DND-41 (cell line): ENCODE results near the gene EHMT1.

Experiments used
- CTCF ChIP-seq: IDR thresholded peaks from 2 replicates; pipeline ENCODE4 v1.5.1; 2012; ENCODE audit warnings: borderline replicate concordance, low read length, moderate library complexity, mild to moderate bottlenecking; ENCODE audit not compliant: poor library complexity, severe bottlenecking; ENCODE audit errors: extremely low read depth
- EZH2 ChIP-seq: IDR thresholded peaks from 3 replicates; pipeline ENCODE4 v1.6.1; 2012; ENCODE audit warnings: borderline replicate concordance, low read depth, mild to moderate bottlenecking, moderate library complexity, low read length, inconsistent platforms; ENCODE audit not compliant: severe bottlenecking

- TF ChIP-seq CTCF: no peak
- no peak for TF ChIP-seq EZH2
Observed at GRCh38 chr9:137741330-137741729, 122.5 kb downstream of the EHMT1 start.
